ENCODE data around the gene ZBTB7C.

Gene ZBTB7C

DNA sequence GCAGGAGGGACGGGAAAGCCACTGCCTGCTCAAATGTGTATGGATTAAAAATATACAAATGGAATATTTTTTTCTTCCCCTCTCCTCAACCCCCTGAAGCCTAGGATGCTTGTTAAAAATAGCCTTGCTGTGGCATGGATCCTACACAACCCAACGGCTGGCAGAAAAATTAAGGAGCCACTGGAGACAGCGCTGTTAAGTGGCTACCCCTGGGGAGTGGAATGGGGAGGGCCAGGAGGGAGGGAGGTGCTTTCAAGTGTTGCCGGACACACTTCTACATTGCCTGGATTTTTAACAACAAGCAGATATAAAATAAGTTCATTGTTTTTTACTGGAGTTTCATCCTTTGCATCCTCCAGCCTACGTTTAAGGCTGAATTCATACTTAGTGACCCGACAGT, 66.6 kb downstream of the ZBTB7C start:
- no peak overlapping the region for H3K4me3 ChIP-seq (ENCODE audit: low read depth, low read length)
- no peaks in the 10 kb centered on the region for H3K27me3 ChIP-seq (ENCODE audit: control insufficient read depth, insufficient read depth, low read length)
- H3K79me2 ChIP-seq = no peaks in the 10 kb centered on the region
- no peak overlapping the region for H3K4me2 ChIP-seq (ENCODE audit: low read length)
- no peak overlapping the region for H3K9ac ChIP-seq
- no peaks in the 10 kb centered on the region for H3K36me3 ChIP-seq (ENCODE audit: control insufficient read depth, insufficient read depth, low read length)
- peak overlapping the region; percentile 58 for H2AFZ ChIP-seq
- H3K27ac ChIP-seq = no peak overlapping the region
- H3K4me1 ChIP-seq = peaks cover 2% of the 10 kb centered on the region
- TF ChIP-seq, protein P1, sequence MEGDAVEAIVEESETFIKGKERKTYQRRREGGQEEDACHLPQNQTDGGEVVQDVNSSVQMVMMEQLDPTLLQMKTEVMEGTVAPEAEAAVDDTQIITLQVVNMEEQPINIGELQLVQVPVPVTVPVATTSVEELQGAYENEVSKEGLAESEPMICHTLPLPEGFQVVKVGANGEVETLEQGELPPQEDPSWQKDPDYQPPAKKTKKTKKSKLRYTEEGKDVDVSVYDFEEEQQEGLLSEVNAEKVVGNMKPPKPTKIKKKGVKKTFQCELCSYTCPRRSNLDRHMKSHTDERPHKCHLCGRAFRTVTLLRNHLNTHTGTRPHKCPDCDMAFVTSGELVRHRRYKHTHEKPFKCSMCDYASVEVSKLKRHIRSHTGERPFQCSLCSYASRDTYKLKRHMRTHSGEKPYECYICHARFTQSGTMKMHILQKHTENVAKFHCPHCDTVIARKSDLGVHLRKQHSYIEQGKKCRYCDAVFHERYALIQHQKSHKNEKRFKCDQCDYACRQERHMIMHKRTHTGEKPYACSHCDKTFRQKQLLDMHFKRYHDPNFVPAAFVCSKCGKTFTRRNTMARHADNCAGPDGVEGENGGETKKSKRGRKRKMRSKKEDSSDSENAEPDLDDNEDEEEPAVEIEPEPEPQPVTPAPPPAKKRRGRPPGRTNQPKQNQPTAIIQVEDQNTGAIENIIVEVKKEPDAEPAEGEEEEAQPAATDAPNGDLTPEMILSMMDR (IDR thresholded peaks at IDR 0.05) = no peak
- H3K9me3 ChIP-seq (ENCODE audit: control insufficient read depth, low read length) = no peaks in the 10 kb centered on the region

- H3K4me3 ChIP-seq (ENCODE audit: low read depth, low read length) = no peak overlapping the region
- no peak overlapping the region for H3K27ac ChIP-seq
Measured at GRCh38 chr18:48342125-48342524, 67.1 kb downstream of the ZBTB7C start.

GRCh38 chr18:48340560-48340959, 68.6 kb downstream of the ZBTB7C start:
- H3K9ac ChIP-seq = no peak overlapping the region
- H3K4me2 ChIP-seq (ENCODE audit: low read length) = no peak overlapping the region
- H2AFZ ChIP-seq = no peak overlapping the region
- H3K9me3 ChIP-seq (ENCODE audit: control insufficient read depth, low read length) = no peaks in the 10 kb centered on the region
- peaks cover 2% of the 10 kb centered on the region for H3K4me1 ChIP-seq
- TF ChIP-seq, protein P1 (IDR thresholded peaks at IDR 0.05) = no peak
- no peak overlapping the region for H3K4me3 ChIP-seq (ENCODE audit: low read depth, low read length)
- H3K36me3 ChIP-seq (ENCODE audit: control insufficient read depth, insufficient read depth, low read length) = no peaks in the 10 kb centered on the region
- no peaks in the 10 kb centered on the region for H3K79me2 ChIP-seq
- H3K27ac ChIP-seq = no peak overlapping the region
- no peaks in the 10 kb centered on the region for H3K27me3 ChIP-seq (ENCODE audit: control insufficient read depth, insufficient read depth, low read length)

More at GRCh38 chr18:48342125-48342524, 67.1 kb downstream of the ZBTB7C start:
- TF ChIP-seq, protein P1 (IDR thresholded peaks at IDR 0.05) = no peak
- Histone ChIP-seq H3K4me2 (ENCODE audit: low read length) (no peak overlapping the region), H2AFZ (peak overlapping the region; percentile 58), H3K4me1 (peaks cover 2% of the 10 kb centered on the region), H3K9ac (no peak overlapping the region), H3K36me3 (ENCODE audit: control insufficient read depth, insufficient read depth, low read length) (no peaks in the 10 kb centered on the region), H3K27me3 (ENCODE audit: control insufficient read depth, insufficient read depth, low read length) (no peaks in the 10 kb centered on the region), H3K79me2 (no peaks in the 10 kb centered on the region), H3K9me3 (ENCODE audit: control insufficient read depth, low read length) (no peaks in the 10 kb centered on the region)

DNA sequence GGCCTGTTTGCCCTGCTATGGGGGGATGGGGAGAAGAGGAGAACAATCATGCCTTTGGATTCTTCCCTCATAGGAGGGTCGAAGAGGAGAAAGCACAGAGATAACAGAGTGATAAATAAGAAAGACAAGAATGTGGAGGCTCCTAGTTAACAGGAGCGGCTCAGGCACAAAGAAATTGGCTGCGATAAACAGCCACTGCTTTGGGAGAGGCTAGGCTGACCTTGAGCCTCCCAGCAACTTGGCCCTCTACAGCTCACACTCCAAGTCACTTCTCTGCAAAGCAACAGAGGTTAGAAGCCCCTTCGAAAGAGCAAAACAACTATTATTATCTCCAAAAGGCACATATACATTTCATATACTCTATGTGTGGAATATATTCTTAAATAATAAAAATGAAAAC, 69.5 kb downstream of the ZBTB7C start:
- Histone ChIP-seq H3K4me1 (peaks cover 2% of the 10 kb centered on the region), H3K4me3 (ENCODE audit: low read depth, low read length) (no peak overlapping the region), H2AFZ (no peak overlapping the region), H3K27me3 (ENCODE audit: control insufficient read depth, insufficient read depth, low read length) (no peaks in the 10 kb centered on the region), H3K36me3 (ENCODE audit: control insufficient read depth, insufficient read depth, low read length) (no peaks in the 10 kb centered on the region), H3K4me2 (ENCODE audit: low read length) (no peak overlapping the region), H3K27ac (no peak overlapping the region), H3K9me3 (ENCODE audit: control insufficient read depth, low read length) (no peaks in the 10 kb centered on the region), H3K9ac (no peak overlapping the region), H3K79me2 (no peaks in the 10 kb centered on the region)
- TF ChIP-seq, protein P1 (IDR thresholded peaks at IDR 0.05) = no peak

- Histone ChIP-seq H3K27me3 (ENCODE audit: control insufficient read depth, insufficient read depth, low read length) (no peaks in the 10 kb centered on the region), H3K4me2 (ENCODE audit: low read length) (no peak overlapping the region), H3K4me1 (peaks cover 2% of the 10 kb centered on the region), H2AFZ (no peak overlapping the region), H3K4me3 (ENCODE audit: low read depth, low read length) (no peak overlapping the region), H3K36me3 (ENCODE audit: control insufficient read depth, insufficient read depth, low read length) (no peaks in the 10 kb centered on the region), H3K79me2 (no peaks in the 10 kb centered on the region), H3K9me3 (ENCODE audit: control insufficient read depth, low read length) (no peaks in the 10 kb centered on the region), H3K27ac (no peak overlapping the region), H3K9ac (no peak overlapping the region)
- TF ChIP-seq, protein P1 (IDR thresholded peaks at IDR 0.05) = no peak
Measured at GRCh38 chr18:48338915-48339314, 70.3 kb downstream of the ZBTB7C start.
